ENCODE data around the gene SH3PXD2A. TPM values are rescaled to one million over a fixed set of nuclear protein-coding genes. Genes with fewer than 3 reads are reported as not detected.

The SH3PXD2A gene
- total and polyA plus RNA-seq, 10 of the 15 experiments (the other 5 are each of a cell fraction or from before 2014, with no cell fraction given) = 0.63 to 14.0 (median 4.4) TPM

- in situ Hi-C loops (cut with MboI) (no loop called here), intact Hi-C loops (cut with micrococcal nuclease; ENCODE audit: unreplicated experiment) (no loop called here)
- DNase-seq (ENCODE audit: low read depth, low spot score) = no peak
- Histone ChIP-seq H3K36me3 (ENCODE audit: control insufficient read depth in 2 of 2, insufficient read depth in 2 of 2, low read length in 1 of 2) (no peaks in the 10 kb centered on the region), H3K9me3 (replicated peaks; ENCODE audit: control insufficient read depth, insufficient read depth, low read length) (no peaks in the 10 kb centered on the region), H2AFZ (ENCODE audit: control insufficient read depth, low read depth, low read length) (no peak overlapping the region), H3K4me1 (ENCODE audit: control insufficient read depth, insufficient read depth, low read length) (no peaks in the 10 kb centered on the region), H3K79me2 (ENCODE audit: control insufficient read depth, insufficient read depth, low read length) (no peaks in the 10 kb centered on the region), H3K4me2 (ENCODE audit: control insufficient read depth, insufficient read depth) (no peak overlapping the region), H3K27me3 (replicated peaks in 1 of 2; ENCODE audit: control insufficient read depth in 2 of 2, insufficient read depth in 2 of 2, low read length in 1 of 2) (peaks cover 0 to 8% of the 10 kb centered on the region in 2 experiments; a peak in 3 of 4 replicates), H3K4me3 (no peak overlapping the region), H3K9ac (ENCODE audit: control insufficient read depth, insufficient read depth, low read length) (no peak overlapping the region), H3K27ac (ENCODE audit: control insufficient read depth, insufficient read depth) (no peak overlapping the region), H4K20me1 (ENCODE audit: control insufficient read depth, insufficient read depth) (no peaks in the 10 kb centered on the region)
- ATAC-seq = no peak
- 0% methylated on average over 1 of the region's 1 CpG for WGBS (ENCODE audit: insufficient coverage, insufficient replicate concordance, low lambda C conversion rate, missing lambda C conversion rate)
- ChIA-PET SMC1A (ENCODE audit: uncharacterized antibody, unreplicated experiment) (interaction anchor here (1.3 kb wide), 1 partner anchor 14 kb away, joined by 3 read pairs; no protein-coding TSS in a partner anchor), RAD21 (ENCODE audit: unreplicated experiment) (no interaction called here), POLR2A (no interaction called here), CTCF (interaction anchor here (0.6 to 1.6 kb wide), 3 partner anchors 14 to 132 kb away, joined by 3 to 6 read pairs (median 5); no protein-coding TSS in a partner anchor)
- no peak for FAIRE-seq
- no TSS peak for BruUV-seq (replicated peaks)
- TF ChIP-seq NR2C2 (IDR thresholded peaks at IDR 0.05; ENCODE audit: borderline replicate concordance, control insufficient read depth, insufficient read length, low read depth) (no peak), CBX5 (IDR thresholded peaks at IDR 0.05; ENCODE audit: low read depth) (no peak), SREBF1 (IDR thresholded peaks at IDR 0.05; ENCODE audit: low read length) (no peak), NR2C1 (IDR thresholded peaks at IDR 0.05) (no peak), BACH1 (IDR thresholded peaks at IDR 0.05; ENCODE audit: borderline replicate concordance) (no peak), SUPT20H (IDR thresholded peaks at IDR 0.05; ENCODE audit: borderline replicate concordance, control insufficient read depth, low read depth, low read length) (no peak), HDGF (IDR thresholded peaks at IDR 0.05) (no peak), POLR2AphosphoS2 (IDR thresholded peaks at IDR 0.05; ENCODE audit: low read depth, low read length) (no peak), PML (IDR thresholded peaks at IDR 0.05; ENCODE audit: low read length) (no peak), TAF1 (IDR thresholded peaks at IDR 0.05; ENCODE audit: borderline replicate concordance, low read depth, low read length) (no peak), ATF3 (IDR thresholded peaks at IDR 0.05; ENCODE audit: borderline replicate concordance, extremely low read depth, low read depth, low read length) (no peak), E4F1 (IDR thresholded peaks at IDR 0.05; ENCODE audit: borderline replicate concordance, partially characterized antibody) (no peak), TCF7 (IDR thresholded peaks at IDR 0.05; ENCODE audit: borderline replicate concordance) (no peak), ESRRA (IDR thresholded peaks at IDR 0.05; ENCODE audit: low read length) (no peak)
- TF ChIP-seq, protein P1, sequence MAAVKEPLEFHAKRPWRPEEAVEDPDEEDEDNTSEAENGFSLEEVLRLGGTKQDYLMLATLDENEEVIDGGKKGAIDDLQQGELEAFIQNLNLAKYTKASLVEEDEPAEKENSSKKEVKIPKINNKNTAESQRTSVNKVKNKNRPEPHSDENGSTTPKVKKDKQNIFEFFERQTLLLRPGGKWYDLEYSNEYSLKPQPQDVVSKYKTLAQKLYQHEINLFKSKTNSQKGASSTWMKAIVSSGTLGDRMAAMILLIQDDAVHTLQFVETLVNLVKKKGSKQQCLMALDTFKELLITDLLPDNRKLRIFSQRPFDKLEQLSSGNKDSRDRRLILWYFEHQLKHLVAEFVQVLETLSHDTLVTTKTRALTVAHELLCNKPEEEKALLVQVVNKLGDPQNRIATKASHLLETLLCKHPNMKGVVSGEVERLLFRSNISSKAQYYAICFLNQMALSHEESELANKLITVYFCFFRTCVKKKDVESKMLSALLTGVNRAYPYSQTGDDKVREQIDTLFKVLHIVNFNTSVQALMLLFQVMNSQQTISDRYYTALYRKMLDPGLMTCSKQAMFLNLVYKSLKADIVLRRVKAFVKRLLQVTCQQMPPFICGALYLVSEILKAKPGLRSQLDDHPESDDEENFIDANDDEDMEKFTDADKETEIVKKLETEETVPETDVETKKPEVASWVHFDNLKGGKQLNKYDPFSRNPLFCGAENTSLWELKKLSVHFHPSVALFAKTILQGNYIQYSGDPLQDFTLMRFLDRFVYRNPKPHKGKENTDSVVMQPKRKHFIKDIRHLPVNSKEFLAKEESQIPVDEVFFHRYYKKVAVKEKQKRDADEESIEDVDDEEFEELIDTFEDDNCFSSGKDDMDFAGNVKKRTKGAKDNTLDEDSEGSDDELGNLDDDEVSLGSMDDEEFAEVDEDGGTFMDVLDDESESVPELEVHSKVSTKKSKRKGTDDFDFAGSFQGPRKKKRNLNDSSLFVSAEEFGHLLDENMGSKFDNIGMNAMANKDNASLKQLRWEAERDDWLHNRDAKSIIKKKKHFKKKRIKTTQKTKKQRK (IDR thresholded peaks at IDR 0.05; ENCODE audit: low read depth, low read length) = no peak
These were observed 128.7 kb downstream of the SH3PXD2A start for GRCh38 chr10:103726637-103727036.

Data from GM12878 (cell line).